ENCODE measurements around the gene GNAQ. TPM values are rescaled to one million over a fixed set of nuclear protein-coding genes. Genes with fewer than 3 reads are reported as not detected.
A peak's percentile ranks its signal among the peaks of the same experiment; 100 is the strongest.

The GNAQ gene
- total and polyA plus RNA-seq, 8 donors: 55.5 to 95.5 (median 62.8) TPM

- intact Hi-C loops (cut with DNase I): no loop called here
- peaks cover 0 to 65% of the 10 kb centered on the region in 2 donors for H3K4me1 ChIP-seq
- DNase-seq (no peak), ATAC-seq (no peak)
- no peaks in the 10 kb centered on the region for H3K36me3 ChIP-seq
- H3K27me3 ChIP-seq: no peaks in the 10 kb centered on the region
- no peak overlapping the region for H3K4me3 ChIP-seq
- no peak for TF ChIP-seq CTCF (IDR thresholded peaks at IDR 0.05)
- H3K9me3 ChIP-seq: no peaks in the 10 kb centered on the region
- peak overlapping the region in 1 of 2 donors; percentile 45 for H3K27ac ChIP-seq
Observed at GRCh38 chr9:77909306-77909705, 122.3 kb downstream of the GNAQ start.

GRCh38 chr9:77908293-77908692, 123.3 kb downstream of the GNAQ start:
- Histone ChIP-seq H3K9me3 (no peaks in the 10 kb centered on the region), H3K4me1 (peaks cover 0 to 62% of the 10 kb centered on the region in 2 donors), H3K36me3 (no peaks in the 10 kb centered on the region), H3K27me3 (no peaks in the 10 kb centered on the region), H3K27ac (no peak overlapping the region), H3K4me3 (no peak overlapping the region)
- no peak for DNase-seq
- intact Hi-C loops (cut with DNase I): no loop called here
- TF ChIP-seq CTCF (IDR thresholded peaks at IDR 0.05): no peak
- no peak for ATAC-seq

- H3K4me1 ChIP-seq: peaks cover 0 to 57% of the 10 kb centered on the region in 2 donors
- no peaks in the 10 kb centered on the region for H3K36me3 ChIP-seq
- no peak overlapping the region for H3K27ac ChIP-seq
- TF ChIP-seq CTCF (IDR thresholded peaks at IDR 0.05): no peak
- H3K4me3 ChIP-seq: no peak overlapping the region
- intact Hi-C loops (cut with DNase I): no loop called here
- H3K27me3 ChIP-seq: no peaks in the 10 kb centered on the region
- no peaks in the 10 kb centered on the region for H3K9me3 ChIP-seq
- ATAC-seq (peak; percentile 78), DNase-seq (no peak)
Observed at GRCh38 chr9:77907585-77907984, 124.0 kb downstream of the GNAQ start.

- peaks cover 0 to 57% of the 10 kb centered on the region in 2 donors for H3K4me1 ChIP-seq
- no peaks in the 10 kb centered on the region for H3K9me3 ChIP-seq
- no peak overlapping the region for H3K27ac ChIP-seq
- no peak for TF ChIP-seq CTCF (IDR thresholded peaks at IDR 0.05)
- no peak overlapping the region for H3K4me3 ChIP-seq
- H3K27me3 ChIP-seq: no peaks in the 10 kb centered on the region
- ATAC-seq: peak; percentile 44
- H3K36me3 ChIP-seq: no peaks in the 10 kb centered on the region
- intact Hi-C loops (cut with DNase I): no loop called here
- no peak for DNase-seq
Observed at GRCh38 chr9:77906991-77907390, 124.6 kb downstream of the GNAQ start.

- DNase-seq: no peak
- ATAC-seq: peak; percentile 46
- H3K4me3 ChIP-seq: no peak overlapping the region
- no peaks in the 10 kb centered on the region for H3K9me3 ChIP-seq
- intact Hi-C loops (cut with DNase I): no loop called here
- TF ChIP-seq CTCF (IDR thresholded peaks at IDR 0.05): no peak
- H3K4me1 ChIP-seq: peaks cover 0 to 26% of the 10 kb centered on the region in 2 donors
- H3K36me3 ChIP-seq: no peaks in the 10 kb centered on the region
- no peak overlapping the region for H3K27ac ChIP-seq
- H3K27me3 ChIP-seq: no peaks in the 10 kb centered on the region
Observed at GRCh38 chr9:77903666-77904285, 127.8 kb downstream of the GNAQ start.
